IMR-90 (cell line): Measurements from ENCODE around the gene SLC4A1. TPM values are rescaled to one million over a fixed set of nuclear protein-coding genes. Genes with fewer than 3 reads are reported as not detected.

Experiments used
- ATAC-seq: fragments of 200-7000 bp; cut with Tn5 transposase; 2 replicates; pipeline ENCODE4 v1.9.1; 2020; ENCODE audit warnings: low read depth, mild to moderate bottlenecking, moderate library complexity
- BruUV-seq: library from RNA; stranded (reverse); fragments of 400-500 nt; replicated peaks from 2 replicates; lab custom pipeline; 2021; lab: Mats Ljungman, UMichigan
- CTCF ChIA-PET: fragments of 300-600 bp; formaldehyde crosslinking; extraction: SDS; loops from one replicate; lab custom pipeline; 2021; ENCODE audit warnings: antibody characterized with exemption; lab: Yijun Ruan, JAX
- POLR2A ChIA-PET: fragments of 300-600 bp; sonication (Branson Sonifier 250); formaldehyde crosslinking; loops from one replicate; lab custom pipeline; 2022; ENCODE audit warnings: antibody characterized with exemption; ENCODE audit not compliant: unreplicated experiment; lab: Charles Lee
- DNase-seq: peaks from one replicate; pipeline ENCODE4 v3.0.0; 2013
- H2AFZ ChIP-seq: replicated peaks from 2 replicates; pipeline ENCODE3; 2013; ENCODE audit warnings: low read length, mild to moderate bottlenecking; ENCODE audit not compliant: poor library complexity
- H2AK5ac ChIP-seq: 2 replicates; pipeline ENCODE4 v1.6.1; 2013; ENCODE audit warnings: low read depth, low read length, inconsistent platforms
- H2AK9ac ChIP-seq: replicated peaks from 2 replicates; pipeline ENCODE3; 2013; ENCODE audit warnings: mild to moderate bottlenecking, low read depth, low read length, moderate library complexity; ENCODE audit not compliant: poor library complexity
- H2BK120ac ChIP-seq: 2 replicates; pipeline ENCODE4 v1.6.1; 2013; ENCODE audit warnings: low read depth, low read length, inconsistent platforms
- H2BK15ac ChIP-seq: 3 replicates; pipeline ENCODE4 v1.6.1; 2013; ENCODE audit warnings: low read depth, low read length, inconsistent platforms
- H2BK20ac ChIP-seq: 2 replicates; pipeline ENCODE4 v1.6.1; 2013; ENCODE audit warnings: low read depth, mild to moderate bottlenecking, inconsistent platforms, low read length, moderate library complexity
- H2BK5ac ChIP-seq: 2 replicates; pipeline ENCODE4 v1.6.1; 2013; ENCODE audit warnings: mild to moderate bottlenecking, low read depth, low read length, inconsistent platforms; ENCODE audit not compliant: poor library complexity, severe bottlenecking
- H3K14ac ChIP-seq: replicated peaks from 2 replicates; pipeline ENCODE4 v1.6.1; 2013; ENCODE audit warnings: low read depth, low read length, inconsistent platforms
- H3K18ac ChIP-seq: 2 replicates; pipeline ENCODE4 v1.6.1; 2013; ENCODE audit warnings: low read depth, low read length, control low read depth
- H3K23ac ChIP-seq: 2 replicates; pipeline ENCODE4 v1.6.1; 2013; ENCODE audit warnings: low read depth, low read length, inconsistent platforms
- H3K27ac ChIP-seq: 2 replicates; pipeline ENCODE4 v1.5.1; 2013; ENCODE audit warnings: mild to moderate bottlenecking, control low read depth, low read length; ENCODE audit not compliant: insufficient read depth
- H3K27me3 ChIP-seq: 2 replicates; pipeline ENCODE4 v1.6.1; 2013; ENCODE audit warnings: low read length; ENCODE audit not compliant: control insufficient read depth, insufficient read depth
- H3K36me3 ChIP-seq: 2 replicates; pipeline ENCODE4 v1.6.1; 2013; ENCODE audit warnings: low read length, mixed read lengths; ENCODE audit not compliant: control insufficient read depth, insufficient read depth
- H3K4ac ChIP-seq: 2 replicates; pipeline ENCODE4 v1.6.1; 2013; ENCODE audit warnings: low read depth, low read length, inconsistent platforms
- H3K4me1 ChIP-seq: 2 replicates; pipeline ENCODE4 v1.6.1; 2013; ENCODE audit warnings: low read length, mixed read lengths; ENCODE audit not compliant: control insufficient read depth, insufficient read depth
- H3K4me2 ChIP-seq: 2 replicates; pipeline ENCODE4 v1.6.1; 2013; ENCODE audit warnings: low read depth, mild to moderate bottlenecking, control low read depth, low read length, moderate library complexity
- H3K4me3 ChIP-seq: 2 replicates; pipeline ENCODE4 v1.5.1; 2013; ENCODE audit warnings: low read depth, mild to moderate bottlenecking, control low read depth, low read length, moderate library complexity; ENCODE audit not compliant: insufficient read depth
- H3K56ac ChIP-seq: 2 replicates; pipeline ENCODE4 v1.6.1; 2013; ENCODE audit warnings: low read length, inconsistent platforms; ENCODE audit not compliant: insufficient read depth; ENCODE audit errors: extremely low read depth
- H3K79me1 ChIP-seq, 2 experiments: 2 replicates each; pipeline ENCODE4 v1.6.1; 2013; ENCODE audit warnings: low read length in 2 of 2, inconsistent platforms in 1 of 2, low read depth in 1 of 2
- H3K9ac ChIP-seq: 2 replicates; pipeline ENCODE4 v1.6.1; 2013; ENCODE audit warnings: low read depth, low read length, control low read depth
- H3K9me1 ChIP-seq: 2 replicates; pipeline ENCODE4 v1.6.1; 2013; ENCODE audit warnings: low read length, inconsistent platforms; ENCODE audit not compliant: insufficient read depth
- H3K9me3 ChIP-seq: 2 replicates; pipeline ENCODE4 v1.6.1; 2013; ENCODE audit warnings: low read length; ENCODE audit not compliant: control insufficient read depth, insufficient read depth
- H4K20me1 ChIP-seq: 2 replicates; pipeline ENCODE4 v1.6.1; 2013; ENCODE audit warnings: low read length, inconsistent platforms; ENCODE audit not compliant: insufficient read depth
- H4K5ac ChIP-seq: 2 replicates; pipeline ENCODE4 v1.6.1; 2013; ENCODE audit warnings: mild to moderate bottlenecking, low read depth, low read length, control low read depth
- H4K8ac ChIP-seq, 2 experiments: 2 replicates each; pipeline ENCODE4 v1.6.1; 2013; ENCODE audit warnings: low read depth in 2 of 2, low read length in 2 of 2, control low read depth in 1 of 2, inconsistent platforms in 1 of 2
- H4K91ac ChIP-seq: 2 replicates; pipeline ENCODE4 v1.6.1; 2013; ENCODE audit warnings: low read depth, low read length, inconsistent platforms; ENCODE audit not compliant: insufficient read depth
- NFE2L2 ChIP-seq: fragments of 150-350 bp; IDR thresholded peaks from 2 replicates; pipeline ENCODE4 v1.6.1; 2016; ENCODE audit warnings: low read depth, mild to moderate bottlenecking, low read length
- WGBS, 2 experiments: methylation state at CpG; one replicate each; pipeline versions ENCODE4 v1.1.5 to v1.1.7; 2013; ENCODE audit warnings: missing lambda C conversion rate in 2 of 2; ENCODE audit not compliant: insufficient read length in 1 of 2; ENCODE audit errors: extremely low coverage in 2 of 2; 5-methylcytosine and 5-hydroxymethylcytosine counted together
- dilution Hi-C: fragments of 300-500 bp; cut with HindIII; formaldehyde crosslinking; loops from one replicate; pipeline ENCODE4 v1.14.3; 2018; ENCODE audit warnings: low sequenced_read_pairs; ENCODE audit not compliant: unreplicated experiment
- in situ Hi-C: fragments of 300-500 bp; cut with MboI; formaldehyde crosslinking; loops from 3 replicates; pipeline ENCODE4 v1.14.3; 2019; ENCODE audit warnings: low sequenced_read_pairs, inconsistent platforms, mixed read lengths
- intact Hi-C: fragments of 100-400 bp; cut with micrococcal nuclease; formaldehyde crosslinking; loops from 2 replicates; pipeline ENCODE4 v1.10.0; 2022
- polyA plus RNA-seq, 3 experiments: library from polyadenylated mRNA; depleted of rRNA; stranded (reverse); fragments of >200 nt; gene quantifications; 2 replicates each; pipeline ENCODE4 v1.2.3, GENCODE V29; 2012; ENCODE audit warnings: low replicate concordance in 1 of 3
- total RNA-seq: library from RNA; depleted of rRNA; stranded (reverse); fragments of >200 nt; gene quantifications from 2 replicates; pipeline ENCODE4 v1.2.3, GENCODE V29; 2012

Gene SLC4A1
- total and polyA plus RNA-seq, 2 of the 4 experiments (the other 2 are of a cell fraction): not detected

DNA sequence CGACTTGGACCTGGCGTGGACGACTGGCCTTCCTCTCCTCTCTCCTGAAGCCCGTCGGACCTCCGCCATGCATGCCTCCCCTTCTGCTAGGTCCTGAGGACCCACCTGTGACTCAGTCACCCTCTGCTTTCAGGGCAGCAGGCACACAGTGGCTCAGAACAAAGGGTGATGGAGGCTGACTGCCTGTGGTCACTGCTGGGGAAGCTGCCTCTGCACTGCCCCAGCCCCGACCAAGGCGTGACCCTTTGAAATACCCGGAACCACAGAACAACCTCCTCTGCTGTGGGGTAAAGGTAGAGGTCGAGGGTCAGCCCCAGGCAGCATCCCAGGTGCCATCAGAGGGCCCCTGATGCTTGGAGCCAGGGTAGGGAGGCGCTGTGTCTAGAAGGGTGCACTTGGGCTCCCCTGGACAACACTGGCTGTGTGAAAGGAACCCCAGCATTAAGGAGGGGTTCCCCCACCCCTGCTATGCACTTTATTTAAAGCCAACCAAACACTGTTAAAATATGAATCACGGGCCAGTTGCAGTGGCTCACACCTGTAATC, 12.5 kb upstream of the SLC4A1 start:
- Histone ChIP-seq H2AFZ (peak overlapping the region; percentile 88), H3K4me2 (no peak overlapping the region)
- CTCF ChIA-PET: no interaction called here

More for the DNA sequence above, 12.5 kb upstream of the SLC4A1 start:
- Histone ChIP-seq H2AK5ac (peak overlapping the region; percentile 56), H4K5ac (no peak overlapping the region), H3K23ac (no peak overlapping the region), H3K4me1 (peaks cover 6% of the 10 kb centered on the region), H4K91ac (no peak overlapping the region), H3K4me3 (no peak overlapping the region), H2BK120ac (0 out of 2 replicates have a peak overlapping the region, but pooled peaks have one; percentile 40), H2AK9ac (peak overlapping the region; percentile 55), H3K79me1 (peaks cover 0 to 5% of the 10 kb centered on the region in 2 experiments; a peak in 1 of 4 replicates), H2BK15ac (no peak overlapping the region), H3K9me3 (no peaks in the 10 kb centered on the region), H4K20me1 (no peaks in the 10 kb centered on the region), H3K56ac (no peak overlapping the region), H3K27me3 (peaks cover 2% of the 10 kb centered on the region; the same call in 1 of the 2 replicates), H3K9ac (no peak overlapping the region), H3K4ac (peak overlapping the region; percentile 35; the same call in 1 of the 2 replicates), H3K18ac (no peak overlapping the region), H3K14ac (0 out of 2 replicates have a peak overlapping the region, but pooled peaks have one; percentile 51), H3K36me3 (no peaks in the 10 kb centered on the region), H2BK20ac (no peak overlapping the region), H4K8ac (peak overlapping the region in 1 of 2 experiments; percentile 53; a peak in 1 of 4 replicates), H3K9me1 (peaks cover 14% of the 10 kb centered on the region), H3K27ac (no peak overlapping the region), H2BK5ac (no peak overlapping the region)
- TF ChIP-seq NFE2L2: no peak
- 90% methylated on average over 2 of the region's 12 CpGs; no CpG with 5 or more reads in 1 of the 2 experiments for WGBS, 2 experiments
- POLR2A ChIA-PET: no interaction called here
- DNase-seq (no peak), ATAC-seq (no peak)
- BruUV-seq: no TSS peak
- in situ Hi-C loops (no loop called here), intact Hi-C loops (no loop called here), dilution Hi-C loops (no loop called here)
